H1 (cell line): ENCODE data around the gene RAD9B. TPM values are rescaled to one million over a fixed set of nuclear protein-coding genes. Genes with fewer than 3 reads are reported as not detected.

ENCODE experiments used
- BRCA1 ChIP-seq: IDR thresholded peaks from 2 replicates; pipeline ENCODE4 v1.6.1; 2012; ENCODE audit warnings: low read depth, low read length, improper control_type of control experiment
- CHD1 ChIP-seq: IDR thresholded peaks from 2 replicates; pipeline ENCODE4 v1.6.1; 2012; ENCODE audit warnings: low read depth, low read length, improper control_type of control experiment
- FOSL1 ChIP-seq: IDR thresholded peaks from 2 replicates; pipeline ENCODE4 v1.6.1; 2011; ENCODE audit warnings: mild to moderate bottlenecking, low read depth, low read length, moderate library complexity; ENCODE audit not compliant: insufficient read depth
- KDM4A ChIP-seq: IDR thresholded peaks from one replicate; pipeline ENCODE4 v1.7.1; 2012; ENCODE audit warnings: low read depth, mild to moderate bottlenecking, moderate library complexity, low read length, inconsistent platforms; ENCODE audit not compliant: severe bottlenecking
- POLR2A ChIP-seq, 2 experiments: IDR thresholded peaks; 1 replicate in 1 of 2; 2 replicates in 1 of 2; pipeline ENCODE4 v1.6.1; 2011; ENCODE audit warnings: low read depth in 2 of 2, low read length in 2 of 2, mild to moderate bottlenecking in 2 of 2; ENCODE audit errors: control extremely low read depth in 1 of 2
- SAP30 ChIP-seq: fragments of 300-600 bp; sonication (generic); IDR thresholded peaks from 2 replicates; pipeline ENCODE4 v1.7.1; 2012; ENCODE audit warnings: low read length, moderate library complexity, mild to moderate bottlenecking, inconsistent platforms; ENCODE audit not compliant: insufficient read depth, insufficient replicate concordance
- SUZ12 ChIP-seq: fragments of 200-600 bp; sonication (generic); IDR thresholded peaks from 2 replicates; pipeline ENCODE4 v1.6.1; 2012; ENCODE audit warnings: mild to moderate bottlenecking, inconsistent platforms, low read length, moderate library complexity, mixed read lengths
- polyA plus RNA-seq, 7 experiments: library from polyadenylated mRNA; depleted of rRNA in 3 of 7; stranded (reverse) in 5 of 7; unstranded in 2 of 7; fragments of >200 nt in 5 of 7; fragments of 200-250 nt in 2 of 7; gene quantifications; 1 replicate in 5 of 7; 2 replicates in 1 of 7; 4 replicates in 1 of 7; pipeline versions ENCODE4 v1.2.1 to v1.2.3, GENCODE V29; 2011 to 2013; ENCODE audit warnings: missing spikeins in 2 of 7, mixed read lengths in 2 of 7
- total RNA-seq: library from RNA; stranded (reverse); fragmentation: NEBNext Ultra II Directional; extraction: Animal tissue kit (Norgen Biotek cat#: 25700); gene quantifications from 2 replicates; pipeline ENCODE4 v1.2.1, GENCODE V29; 2021
- TF ChIP-seq, protein P1 (sequence below): IDR thresholded peaks from 2 replicates; pipeline ENCODE4 v1.6.1; 2012; ENCODE audit warnings: inconsistent platforms

The RAD9B gene
- total and polyA plus RNA-seq, 2 of the 8 experiments (the other 6 are each of a cell fraction or from before 2014, with no cell fraction given) = 0.06 TPM; not detected in 1

DNA sequence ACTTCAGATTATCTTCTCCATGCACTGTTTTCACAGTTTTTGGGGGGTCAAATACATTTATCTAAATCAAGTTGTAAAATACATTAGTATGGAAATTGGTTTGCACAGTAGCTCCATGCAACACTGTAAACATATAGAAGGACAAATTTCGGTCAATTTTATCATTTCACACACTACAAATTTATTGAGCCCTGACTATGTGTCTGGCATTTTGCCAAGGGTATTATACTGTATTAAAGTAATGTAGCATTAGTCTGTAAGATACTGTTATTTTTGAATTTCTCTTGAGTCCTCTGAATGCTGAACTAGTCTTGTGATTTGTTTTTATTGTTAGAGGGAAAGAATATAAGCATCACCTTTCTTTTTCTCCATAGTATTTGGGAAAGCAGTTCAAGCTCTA, 1.3 kb downstream of the RAD9B start (continued):
- TF ChIP-seq KDM4A = no peak
- TF ChIP-seq CHD1 = no peak
- no peak for TF ChIP-seq SAP30
- no peak for TF ChIP-seq SUZ12
- no peak for TF ChIP-seq FOSL1
- TF ChIP-seq, protein P1, sequence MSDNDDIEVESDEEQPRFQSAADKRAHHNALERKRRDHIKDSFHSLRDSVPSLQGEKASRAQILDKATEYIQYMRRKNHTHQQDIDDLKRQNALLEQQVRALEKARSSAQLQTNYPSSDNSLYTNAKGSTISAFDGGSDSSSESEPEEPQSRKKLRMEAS = no peak
- no peak for TF ChIP-seq BRCA1
- no peak for TF ChIP-seq POLR2A (IDR thresholded peaks at IDR 0.05; ENCODE audit: control extremely low read depth in 1 of 2, low read depth in 2 of 2, low read length in 2 of 2)
- TF ChIP-seq, all 59 proteins: peak for 0
